PC-9 (cell line): ENCODE results near the gene CAPN10. TPM values are rescaled to one million over a fixed set of nuclear protein-coding genes. Genes with fewer than 3 reads are reported as not detected.

ENCODE experiments used
- BruUV-seq: library from RNA; stranded (reverse); fragments of 400-500 nt; replicated peaks from 2 replicates; lab custom pipeline; 2021; lab: Mats Ljungman, UMichigan
- CTCF ChIA-PET: fragments of 300-600 bp; sonication (Branson Sonifier 250); formaldehyde crosslinking; loops from one replicate; lab custom pipeline; 2022; ENCODE audit warnings: antibody characterized with exemption; lab: Charles Lee
- POLR2A ChIA-PET: fragments of 300-600 bp; sonication (Branson Sonifier 250); formaldehyde crosslinking; loops from one replicate; lab custom pipeline; 2022; ENCODE audit warnings: antibody characterized with exemption; ENCODE audit not compliant: unreplicated experiment; lab: Charles Lee
- DNase-seq, 2 experiments: peaks; one replicate each; pipeline versions ENCODE4 v3.0.0 to v3.0.0-alpha.2; 2015 to 2022; ENCODE audit warnings: mixed read lengths in 1 of 2
- H2AFZ ChIP-seq: fragments of 200-600 bp; sonication (generic); 2 replicates; pipeline ENCODE4 v1.8.1; 2017; ENCODE audit warnings: antibody characterized with exemption
- H3F3A ChIP-seq: fragments of 200-600 bp; sonication (generic); 2 replicates; pipeline ENCODE4 v1.8.1; 2017; ENCODE audit warnings: antibody characterized with exemption, mild to moderate bottlenecking, low read depth; ENCODE audit not compliant: insufficient read depth
- H3K27ac ChIP-seq: fragments of 200-600 bp; sonication (generic); 2 replicates; pipeline ENCODE4 v1.6.1; 2016; ENCODE audit warnings: mixed run types
- H3K27me3 ChIP-seq: fragments of 200-600 bp; sonication (generic); 2 replicates; pipeline ENCODE4 v1.6.1; 2016; ENCODE audit warnings: low read depth, mixed run types; ENCODE audit not compliant: insufficient read depth
- H3K36me3 ChIP-seq: fragments of 200-600 bp; sonication (generic); 2 replicates; pipeline ENCODE4 v1.6.1; 2016; ENCODE audit warnings: low read depth, mixed run types
- H3K4me1 ChIP-seq: fragments of 200-600 bp; sonication (generic); replicated peaks from 2 replicates; pipeline ENCODE4 v1.6.1; 2016; ENCODE audit warnings: mixed run types; ENCODE audit not compliant: insufficient read depth
- H3K4me2 ChIP-seq: fragments of 200-600 bp; sonication (generic); 2 replicates; pipeline ENCODE4 v1.6.1; 2017; ENCODE audit warnings: mixed run types
- H3K4me3 ChIP-seq: fragments of 200-600 bp; sonication (generic); 2 replicates; pipeline ENCODE4 v1.6.1; 2016; ENCODE audit warnings: mixed run types
- H3K79me2 ChIP-seq: fragments of 200-600 bp; sonication (generic); 2 replicates; pipeline ENCODE4 v1.6.1; 2017; ENCODE audit warnings: low read depth, mixed run types
- H3K9me2 ChIP-seq: fragments of 200-600 bp; sonication (generic); 2 replicates; pipeline ENCODE4 v1.8.1; 2017; ENCODE audit warnings: mild to moderate bottlenecking; ENCODE audit not compliant: insufficient read depth
- H3K9me3 ChIP-seq: fragments of 200-600 bp; sonication (generic); 2 replicates; pipeline ENCODE4 v1.8.1; 2016; ENCODE audit warnings: low read depth; ENCODE audit not compliant: insufficient read depth
- H4K20me1 ChIP-seq: fragments of 200-600 bp; sonication (generic); 2 replicates; pipeline ENCODE4 v1.8.1; 2017; ENCODE audit not compliant: insufficient read depth
- CTCF ChIP-seq: fragments of 200-600 bp; sonication (generic); conservative IDR thresholded peaks from 2 replicates; pipeline ENCODE4 v1.6.1; 2017; ENCODE audit warnings: mixed run types, antibody characterized with exemption, mild to moderate bottlenecking, moderate library complexity
- EZH2 ChIP-seq: fragments of 200-600 bp; sonication (generic); IDR thresholded peaks from 2 replicates; pipeline ENCODE4 v1.8.0; 2017; ENCODE audit warnings: antibody characterized with exemption, low read depth
- intact Hi-C: fragments of 100-400 bp; cut with micrococcal nuclease; formaldehyde crosslinking; loops from one replicate; pipeline ENCODE4 v1.10.0; 2022; ENCODE audit not compliant: unreplicated experiment
- total RNA-seq: library from RNA; stranded (reverse); gene quantifications from 2 replicates; pipeline ENCODE4 v1.2.3, GENCODE V29; 2021

Gene CAPN10
- total RNA-seq, 1 experiment from 2014 or later: 49.8 TPM

- Histone ChIP-seq H3K9me3 (no peaks in the 10 kb centered on the region), H4K20me1 (no peaks in the 10 kb centered on the region), H3K27ac (no peak overlapping the region), H3K4me2 (no peak overlapping the region), H3K79me2 (no peaks in the 10 kb centered on the region), H3F3A (no peaks in the 10 kb centered on the region), H3K36me3 (no peaks in the 10 kb centered on the region), H3K9me2 (no peaks in the 10 kb centered on the region), H3K4me3 (no peak overlapping the region), H3K4me1 (no peaks in the 10 kb centered on the region), H2AFZ (no peak overlapping the region), H3K27me3 (peaks cover 41% of the 10 kb centered on the region)
- TF ChIP-seq CTCF (no peak), EZH2 (no peak)
- DNase-seq: no peak
- CTCF ChIA-PET: interaction anchor here (0.6 kb wide), 1 partner anchor 46 kb away, joined by 3 read pairs; no protein-coding TSS in a partner anchor
- no TSS peak for BruUV-seq
- intact Hi-C loops: no loop called here
- POLR2A ChIA-PET: no interaction called here
These were observed 37.0 kb downstream of the CAPN10 start for GRCh38 chr2:240623531-240624010.

GRCh38 chr2:240624011-240624949, 37.7 kb downstream of the CAPN10 start:
- Histone ChIP-seq H3K4me1 (no peaks in the 10 kb centered on the region), H3K4me2 (no peak overlapping the region), H3K36me3 (no peaks in the 10 kb centered on the region), H3K27ac (no peak overlapping the region), H3K9me2 (no peaks in the 10 kb centered on the region), H3K79me2 (no peaks in the 10 kb centered on the region), H4K20me1 (no peaks in the 10 kb centered on the region), H3K9me3 (no peaks in the 10 kb centered on the region), H3K27me3 (peaks cover 41% of the 10 kb centered on the region), H3F3A (no peaks in the 10 kb centered on the region), H2AFZ (no peak overlapping the region), H3K4me3 (no peak overlapping the region)
- ChIA-PET POLR2A (no interaction called here), CTCF (interaction anchor here (0.6 kb wide), 1 partner anchor 45 kb away, joined by 3 read pairs; no protein-coding TSS in a partner anchor)
- TF ChIP-seq CTCF: no peak
- TF ChIP-seq EZH2: no peak
- no TSS peak for BruUV-seq
- no peak for DNase-seq
- intact Hi-C loops: no loop called here

- no peaks in the 10 kb centered on the region for H3K36me3 ChIP-seq
- CTCF ChIA-PET: no interaction called here
- no peak within 1 kb of the TSS for H2AFZ ChIP-seq
- no peak within 1 kb of the TSS for H3K4me3 ChIP-seq
- no peak within 1 kb of the TSS for H3K27ac ChIP-seq
- peaks cover 43% of the 10 kb centered on the region for H3K27me3 ChIP-seq
- H3K9me2 ChIP-seq: no peaks in the 10 kb centered on the region
- intact Hi-C loops: no loop called here
- H3F3A ChIP-seq: no peaks in the 10 kb centered on the region
- no peak within 1 kb of the TSS for H3K4me2 ChIP-seq
- no peaks in the 10 kb centered on the region for H4K20me1 ChIP-seq
- no peaks in the 10 kb centered on the region for H3K79me2 ChIP-seq
- BruUV-seq: no TSS peak
- TF ChIP-seq EZH2 (no peak), CTCF (no peak)
- no peaks in the 10 kb centered on the region for H3K9me3 ChIP-seq
- POLR2A ChIA-PET: no interaction called here
- H3K4me1 ChIP-seq: no peaks in the 10 kb centered on the region
- no peak for DNase-seq
These were observed 38.6 kb downstream of the CAPN10 start, which contains the start of gene GPR35 for GRCh38 chr2:240624950-240625621. GPR35 (plus strand) TSS chr2:240625480; CDS start chr2:240629953, 4,473 bp downstream.
